ENCODE measurements around the gene TTBK2. TPM values are rescaled to one million over a fixed set of nuclear protein-coding genes. Genes with fewer than 3 reads are reported as not detected.

The TTBK2 gene
- total RNA-seq, 2 experiments from 2014 or later = 14.2 to 20.8 TPM

DNA sequence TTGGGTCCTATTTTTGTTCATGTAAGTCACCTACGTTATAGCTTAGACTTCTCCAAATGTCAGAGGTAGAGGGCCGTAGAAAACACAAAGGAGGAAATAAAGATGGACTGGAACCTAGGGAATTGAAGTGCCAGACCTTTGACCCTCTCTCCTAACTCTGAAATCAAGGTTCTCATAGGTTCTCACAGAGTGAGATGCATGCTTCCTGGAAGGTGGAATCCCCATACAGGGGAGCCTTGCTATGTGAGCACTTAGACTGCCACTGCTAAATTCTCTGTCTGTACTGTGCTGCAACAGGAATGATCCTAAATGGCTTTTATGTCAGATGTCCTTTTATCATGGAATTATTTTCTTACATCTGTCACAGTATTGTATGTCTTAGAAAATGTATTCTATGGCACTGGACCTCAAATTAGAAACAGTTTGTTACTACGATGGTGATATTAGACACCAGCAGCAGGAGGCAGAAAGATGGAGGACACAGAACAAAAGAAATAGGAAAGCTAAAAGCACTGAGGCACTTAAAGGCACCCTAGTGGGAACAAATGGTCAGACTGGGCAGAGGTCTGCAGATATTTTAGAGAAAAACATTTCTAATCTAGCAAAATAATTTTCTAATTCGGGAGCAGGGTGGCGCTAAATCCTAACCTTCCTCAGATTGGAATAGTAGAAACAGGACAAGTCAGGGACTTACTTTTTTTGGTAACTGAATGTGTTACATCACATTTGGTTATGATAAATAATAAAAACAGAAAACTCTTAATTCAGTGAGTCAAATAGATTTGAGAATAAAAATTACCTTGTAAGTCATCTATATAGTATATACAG, 123.4 kb downstream of the TTBK2 start:
- intact Hi-C loops (cut with micrococcal nuclease; ENCODE audit: unreplicated experiment) = loop anchor here (5.0 kb wide), 1 partner anchor 130 kb away; no protein-coding TSS in a partner anchor
- Histone ChIP-seq H3K4me1 (ENCODE audit: insufficient read depth, low read length, poor library complexity, severe bottlenecking) (no peaks in the 10 kb centered on the region), H3K4me3 (ENCODE audit: low read depth, low read length, poor library complexity, severe bottlenecking) (no peak overlapping the region), H3K4me2 (ENCODE audit: low read length) (no peak overlapping the region), H2AFZ (ENCODE audit: low read length) (no peak overlapping the region), H4K20me1 (ENCODE audit: insufficient read depth, low read length) (no peaks in the 10 kb centered on the region), H3K27ac (ENCODE audit: low read depth, low read length, poor library complexity, severe bottlenecking) (no peak overlapping the region), H3K36me3 (ENCODE audit: insufficient read depth, low read length) (no peaks in the 10 kb centered on the region), H3K79me2 (ENCODE audit: insufficient read depth, low read depth, low read length) (no peaks in the 10 kb centered on the region), H3K9me2 (ENCODE audit: insufficient read depth, low read length) (no peaks in the 10 kb centered on the region), H3K9me3 (ENCODE audit: low read length) (no peaks in the 10 kb centered on the region)
- POLR2A ChIA-PET = no interaction called here
- BruUV-seq (replicated peaks) = no TSS peak
- TF ChIP-seq, protein P1, sequence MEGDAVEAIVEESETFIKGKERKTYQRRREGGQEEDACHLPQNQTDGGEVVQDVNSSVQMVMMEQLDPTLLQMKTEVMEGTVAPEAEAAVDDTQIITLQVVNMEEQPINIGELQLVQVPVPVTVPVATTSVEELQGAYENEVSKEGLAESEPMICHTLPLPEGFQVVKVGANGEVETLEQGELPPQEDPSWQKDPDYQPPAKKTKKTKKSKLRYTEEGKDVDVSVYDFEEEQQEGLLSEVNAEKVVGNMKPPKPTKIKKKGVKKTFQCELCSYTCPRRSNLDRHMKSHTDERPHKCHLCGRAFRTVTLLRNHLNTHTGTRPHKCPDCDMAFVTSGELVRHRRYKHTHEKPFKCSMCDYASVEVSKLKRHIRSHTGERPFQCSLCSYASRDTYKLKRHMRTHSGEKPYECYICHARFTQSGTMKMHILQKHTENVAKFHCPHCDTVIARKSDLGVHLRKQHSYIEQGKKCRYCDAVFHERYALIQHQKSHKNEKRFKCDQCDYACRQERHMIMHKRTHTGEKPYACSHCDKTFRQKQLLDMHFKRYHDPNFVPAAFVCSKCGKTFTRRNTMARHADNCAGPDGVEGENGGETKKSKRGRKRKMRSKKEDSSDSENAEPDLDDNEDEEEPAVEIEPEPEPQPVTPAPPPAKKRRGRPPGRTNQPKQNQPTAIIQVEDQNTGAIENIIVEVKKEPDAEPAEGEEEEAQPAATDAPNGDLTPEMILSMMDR (conservative IDR thresholded peaks at IDR 0.05; ENCODE audit: low read length) = peak; percentile 36
- no peak for TF ChIP-seq EZH2phosphoT487 (IDR thresholded peaks at IDR 0.05; ENCODE audit: borderline replicate concordance, low read depth, low read length)
- DNase-seq (ENCODE audit: low spot score) = no peak
- CTCF ChIA-PET (ENCODE audit: unreplicated experiment) = no interaction called here

DNA sequence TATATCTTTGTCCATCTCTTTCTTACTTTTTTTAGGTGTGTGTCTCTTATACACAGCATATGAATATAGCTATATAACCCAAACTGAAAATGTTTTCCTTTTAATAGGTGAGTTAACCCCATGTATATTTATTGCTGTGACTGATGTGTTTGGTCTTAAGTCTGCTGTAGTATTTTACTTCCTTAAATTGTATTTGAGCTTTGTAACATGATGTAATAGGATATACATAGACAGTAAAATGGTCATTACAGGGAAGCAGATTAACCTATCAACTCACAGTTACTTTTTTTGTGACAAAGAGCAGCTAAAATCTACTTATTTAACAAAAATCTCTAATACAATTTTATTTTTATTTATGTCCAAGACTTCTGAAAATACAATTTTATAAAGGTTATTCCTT, 131.9 kb downstream of the TTBK2 start:
- no peak overlapping the region for H3K4me2 ChIP-seq (ENCODE audit: low read length)
- H3K4me3 ChIP-seq (ENCODE audit: low read depth, low read length, poor library complexity, severe bottlenecking) = no peak overlapping the region
- no peaks in the 10 kb centered on the region for H3K9me3 ChIP-seq (ENCODE audit: low read length)
- no peaks in the 10 kb centered on the region for H3K79me2 ChIP-seq (ENCODE audit: insufficient read depth, low read depth, low read length)
- no TSS peak for BruUV-seq (replicated peaks)
- no peaks in the 10 kb centered on the region for H3K4me1 ChIP-seq (ENCODE audit: insufficient read depth, low read length, poor library complexity, severe bottlenecking)
- H3K36me3 ChIP-seq (ENCODE audit: insufficient read depth, low read length) = no peaks in the 10 kb centered on the region
- intact Hi-C loops (cut with micrococcal nuclease; ENCODE audit: unreplicated experiment) = no loop called here
- H3K9me2 ChIP-seq (ENCODE audit: insufficient read depth, low read length) = no peaks in the 10 kb centered on the region
- no peaks in the 10 kb centered on the region for H4K20me1 ChIP-seq (ENCODE audit: insufficient read depth, low read length)
- H2AFZ ChIP-seq (ENCODE audit: low read length) = no peak overlapping the region
- no peak for TF ChIP-seq EZH2phosphoT487 (IDR thresholded peaks at IDR 0.05; ENCODE audit: borderline replicate concordance, low read depth, low read length)
- TF ChIP-seq, protein P1 (conservative IDR thresholded peaks at IDR 0.05; ENCODE audit: low read length) = no peak
- ChIA-PET CTCF (ENCODE audit: unreplicated experiment) (no interaction called here), POLR2A (interaction anchor here (1.0 kb wide), 1 partner anchor 37 kb away, joined by 3 read pairs; no protein-coding TSS in a partner anchor)
- DNase-seq (ENCODE audit: low spot score) = no peak
- no peak overlapping the region for H3K27ac ChIP-seq (ENCODE audit: low read depth, low read length, poor library complexity, severe bottlenecking)

- CTCF ChIA-PET (ENCODE audit: unreplicated experiment) = no interaction called here
Observed at GRCh38 chr15:42786978-42787377, 133.6 kb downstream of the TTBK2 start.

More at GRCh38 chr15:42786978-42787377, 133.6 kb downstream of the TTBK2 start:
- Histone ChIP-seq H4K20me1 (ENCODE audit: insufficient read depth, low read length) (no peaks in the 10 kb centered on the region), H3K79me2 (ENCODE audit: insufficient read depth, low read depth, low read length) (no peaks in the 10 kb centered on the region), H2AFZ (ENCODE audit: low read length) (no peak overlapping the region), H3K4me3 (ENCODE audit: low read depth, low read length, poor library complexity, severe bottlenecking) (no peak overlapping the region), H3K9me3 (ENCODE audit: low read length) (no peaks in the 10 kb centered on the region), H3K27ac (ENCODE audit: low read depth, low read length, poor library complexity, severe bottlenecking) (no peak overlapping the region), H3K36me3 (ENCODE audit: insufficient read depth, low read length) (peaks cover 8% of the 10 kb centered on the region; the same call in 1 of the 2 replicates), H3K4me2 (ENCODE audit: low read length) (no peak overlapping the region), H3K9me2 (ENCODE audit: insufficient read depth, low read length) (no peaks in the 10 kb centered on the region), H3K4me1 (ENCODE audit: insufficient read depth, low read length, poor library complexity, severe bottlenecking) (no peaks in the 10 kb centered on the region)
- TF ChIP-seq EZH2phosphoT487 (IDR thresholded peaks at IDR 0.05; ENCODE audit: borderline replicate concordance, low read depth, low read length) = no peak
- TF ChIP-seq, protein P1 (conservative IDR thresholded peaks at IDR 0.05; ENCODE audit: low read length) = no peak
- no peak for DNase-seq (ENCODE audit: low spot score)
- intact Hi-C loops (cut with micrococcal nuclease; ENCODE audit: unreplicated experiment) = no loop called here
- BruUV-seq (replicated peaks) = no TSS peak
- POLR2A ChIA-PET = no interaction called here

Measured in OCI-LY7 (cell line).